GM13976 (cell line): Measurements from ENCODE around the gene BTN2A1.

Experiments used
- DNase-seq: peaks from one replicate; pipeline ENCODE4 v3.0.0; 2012; ENCODE audit warnings: low spot score
- CTCF ChIP-seq: IDR thresholded peaks from 2 replicates; pipeline ENCODE4 v1.5.1; 2012; ENCODE audit warnings: borderline replicate concordance, mild to moderate bottlenecking; ENCODE audit not compliant: insufficient read depth; ENCODE audit errors: extremely low read depth, missing control alignments, control extremely low read depth
- in situ Hi-C: fragments of 300-500 bp; cut with MboI; formaldehyde crosslinking; loops from one replicate; pipeline ENCODE4 v1.12.0; 2022; ENCODE audit warnings: low sequenced_read_pairs, mixed read lengths, inconsistent platforms; ENCODE audit not compliant: unreplicated experiment

Gene BTN2A1

GRCh38 chr6:26483727-26484126, 26.0 kb downstream of the BTN2A1 start:
- no peak for DNase-seq
- in situ Hi-C loops = no loop called here
- no peak for TF ChIP-seq CTCF

- no peak for DNase-seq
- in situ Hi-C loops = no loop called here
- TF ChIP-seq CTCF = no peak
Observed at GRCh38 chr6:26484161-26484560, 26.4 kb downstream of the BTN2A1 start.

GRCh38 chr6:26485112-26485780, 27.5 kb downstream of the BTN2A1 start:
- no peak for DNase-seq
- no peak for TF ChIP-seq CTCF
- in situ Hi-C loops = no loop called here

- no peak for DNase-seq
- TF ChIP-seq CTCF = no peak
- in situ Hi-C loops = no loop called here
Observed at GRCh38 chr6:26486358-26486757, 28.6 kb downstream of the BTN2A1 start.

- in situ Hi-C loops = no loop called here
- no peak for TF ChIP-seq CTCF
Observed at GRCh38 chr6:26487466-26487865, 29.7 kb downstream of the BTN2A1 start.

GRCh38 chr6:26489996-26490964, 32.5 kb downstream of the BTN2A1 start:
- in situ Hi-C loops = no loop called here
- no peak for DNase-seq
- TF ChIP-seq CTCF = no peak

More at GRCh38 chr6:26487466-26487865, 29.7 kb downstream of the BTN2A1 start:
- DNase-seq = no peak
